ENCODE measurements around the gene SNX18.

The SNX18 gene

DNA sequence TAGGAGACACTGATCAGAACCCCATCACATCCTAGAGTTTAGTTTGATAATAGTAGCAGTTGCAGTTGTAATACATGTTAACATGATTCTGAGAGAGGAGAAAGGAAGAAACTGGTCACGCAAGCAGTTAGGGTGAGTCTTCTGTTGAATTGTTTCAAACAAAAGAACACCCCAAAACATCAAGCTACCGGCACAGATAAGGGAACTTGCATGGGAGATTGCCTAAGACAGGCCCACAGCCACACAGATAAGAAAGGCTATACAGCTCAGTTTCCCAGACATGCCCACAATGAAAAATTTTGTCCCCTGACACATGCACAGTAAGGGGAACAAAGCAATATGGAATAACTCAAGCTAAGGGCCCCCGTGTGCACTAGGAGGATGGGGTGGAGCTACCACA lies 46.2 kb upstream of the SNX18 start:
- peaks cover 28% of the 10 kb centered on the region for H3K4me1 ChIP-seq (ENCODE audit: low read depth, poor library complexity, severe bottlenecking)
- no peak overlapping the region for H3K27ac ChIP-seq
- no peak overlapping the region for H3K9ac ChIP-seq
- no peaks in the 10 kb centered on the region for H3K79me2 ChIP-seq (ENCODE audit: insufficient read depth, low read depth)
- no peak overlapping the region for H3K4me3 ChIP-seq (IDR thresholded peaks at IDR 0.05; ENCODE audit: insufficient read depth, low read depth, low read length)
- H3K27me3 ChIP-seq (ENCODE audit: insufficient read depth, low read depth): no peaks in the 10 kb centered on the region
- no peak for TF ChIP-seq CTCF (conservative IDR thresholded peaks at IDR 0.05; ENCODE audit: low read depth, low read length)
- H3K4me2 ChIP-seq: no peak overlapping the region
- H4K20me1 ChIP-seq (ENCODE audit: insufficient read depth): no peaks in the 10 kb centered on the region
- H2AFZ ChIP-seq (ENCODE audit: low read depth): no peak overlapping the region
- H3K36me3 ChIP-seq (ENCODE audit: insufficient read depth): no peaks in the 10 kb centered on the region

- no peaks in the 10 kb centered on the region for H3K36me3 ChIP-seq (ENCODE audit: insufficient read depth)
- H3K27ac ChIP-seq: no peak overlapping the region
- no peaks in the 10 kb centered on the region for H3K79me2 ChIP-seq (ENCODE audit: insufficient read depth, low read depth)
- TF ChIP-seq CTCF (conservative IDR thresholded peaks at IDR 0.05; ENCODE audit: low read depth, low read length): no peak
- H3K9ac ChIP-seq: no peak overlapping the region
- no peaks in the 10 kb centered on the region for H3K27me3 ChIP-seq (ENCODE audit: insufficient read depth, low read depth)
- H3K4me2 ChIP-seq: no peak overlapping the region
- no peak overlapping the region for H2AFZ ChIP-seq (ENCODE audit: low read depth)
- no peaks in the 10 kb centered on the region for H3K4me1 ChIP-seq (ENCODE audit: low read depth, poor library complexity, severe bottlenecking)
- no peak overlapping the region for H3K4me3 ChIP-seq (IDR thresholded peaks at IDR 0.05; ENCODE audit: insufficient read depth, low read depth, low read length)
- no peaks in the 10 kb centered on the region for H4K20me1 ChIP-seq (ENCODE audit: insufficient read depth)
Measured at GRCh38 chr5:54476682-54477081, 40.9 kb upstream of the SNX18 start.

GRCh38 chr5:54477941-54478478 lies 39.5 kb upstream of the SNX18 start:
- Histone ChIP-seq H3K4me2 (no peak overlapping the region), H3K4me1 (ENCODE audit: low read depth, poor library complexity, severe bottlenecking) (no peaks in the 10 kb centered on the region), H3K27ac (no peak overlapping the region), H4K20me1 (ENCODE audit: insufficient read depth) (no peaks in the 10 kb centered on the region), H2AFZ (ENCODE audit: low read depth) (no peak overlapping the region), H3K27me3 (ENCODE audit: insufficient read depth, low read depth) (no peaks in the 10 kb centered on the region), H3K79me2 (ENCODE audit: insufficient read depth, low read depth) (no peaks in the 10 kb centered on the region), H3K4me3 (IDR thresholded peaks at IDR 0.05; ENCODE audit: insufficient read depth, low read depth, low read length) (no peak overlapping the region), H3K9ac (no peak overlapping the region), H3K36me3 (ENCODE audit: insufficient read depth) (no peaks in the 10 kb centered on the region)
- no peak for TF ChIP-seq CTCF (conservative IDR thresholded peaks at IDR 0.05; ENCODE audit: low read depth, low read length)

- Histone ChIP-seq H3K4me3 (IDR thresholded peaks at IDR 0.05; ENCODE audit: insufficient read depth, low read depth, low read length) (no peak overlapping the region), H3K79me2 (ENCODE audit: insufficient read depth, low read depth) (no peaks in the 10 kb centered on the region), H3K27me3 (ENCODE audit: insufficient read depth, low read depth) (no peaks in the 10 kb centered on the region), H3K4me1 (ENCODE audit: low read depth, poor library complexity, severe bottlenecking) (no peaks in the 10 kb centered on the region), H2AFZ (ENCODE audit: low read depth) (no peak overlapping the region), H3K36me3 (ENCODE audit: insufficient read depth) (no peaks in the 10 kb centered on the region), H4K20me1 (ENCODE audit: insufficient read depth) (no peaks in the 10 kb centered on the region), H3K9ac (no peak overlapping the region), H3K4me2 (no peak overlapping the region), H3K27ac (no peak overlapping the region)
- no peak for TF ChIP-seq CTCF (conservative IDR thresholded peaks at IDR 0.05; ENCODE audit: low read depth, low read length)
Measured at GRCh38 chr5:54480296-54480695, 37.3 kb upstream of the SNX18 start.
